ENCODE data around the gene CFAP91.
A peak's percentile ranks its signal among the peaks of the same experiment; 100 is the strongest.
"Not testable (repeated sequence)": the region's sequence is repeated elsewhere in the genome, so short reads cannot be mapped to it uniquely, and the experiment has no call there.

CFAP91 gene

DNA sequence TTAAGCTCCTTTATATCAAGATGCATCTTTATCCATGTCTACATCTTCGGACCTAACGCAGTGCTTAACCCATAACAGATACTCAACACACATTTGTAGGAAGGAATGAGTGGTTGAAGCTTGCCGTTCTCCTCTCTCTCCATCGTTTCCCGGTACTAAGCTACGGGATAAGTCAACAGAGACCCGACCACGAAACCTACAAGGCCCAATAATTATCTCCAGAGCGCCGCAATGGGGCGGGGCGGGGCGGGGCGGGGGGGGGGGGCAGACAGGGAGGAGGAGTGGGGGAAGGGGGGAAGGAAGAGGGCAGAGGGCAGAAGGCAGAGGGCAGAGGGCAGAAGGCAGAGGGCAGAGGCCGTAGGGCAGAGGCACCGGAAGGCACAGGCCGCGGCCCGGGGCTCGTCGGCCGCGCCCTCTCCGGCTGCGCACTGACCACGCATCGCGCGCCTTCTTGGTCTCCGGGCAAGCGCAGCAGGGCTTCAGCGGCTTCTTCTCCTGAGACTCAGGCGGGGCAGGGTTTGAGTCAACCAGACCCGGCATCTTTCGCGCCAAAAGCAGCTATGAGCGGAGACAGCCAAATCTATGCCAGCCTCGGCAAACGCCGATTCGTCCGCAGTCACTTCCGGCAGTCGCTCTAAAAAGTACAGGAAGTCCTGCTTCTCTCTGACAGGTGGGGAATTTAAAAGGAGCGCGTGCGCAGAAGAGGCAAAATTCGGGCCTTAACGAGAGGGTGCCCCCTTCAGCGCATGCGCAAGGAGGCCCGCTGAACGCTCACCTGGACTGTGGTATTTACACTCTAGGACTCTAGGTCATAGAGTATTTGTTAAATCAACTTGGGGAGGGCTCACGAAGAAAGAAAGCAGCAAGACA lies 25.8 kb upstream of the CFAP91 start, which contains the start of gene COX17:
Gene COX17, minus strand, starts transcription at position 636 of the 870 bp plus-strand sequence. Its CDS starts 96 bp downstream, at position 540.
- Histone ChIP-seq H3K27me3 (ENCODE audit: insufficient read depth, poor library complexity, severe bottlenecking) (no peaks in the 10 kb centered on the region), H3K27ac (replicated peaks) (peak within 1 kb of the TSS; percentile 97), H3K4me3 (replicated peaks; ENCODE audit: insufficient read depth, low read length) (peak within 1 kb of the TSS; percentile 72)
- TF ChIP-seq POLR2AphosphoS5 (IDR thresholded peaks at IDR 0.05; ENCODE audit: low read depth) (peak; percentile 79; the same call in 1 of the 2 replicates), SPI1 (IDR thresholded peaks at IDR 0.05; ENCODE audit: borderline replicate concordance, low read depth) (no peak), GABPA (IDR thresholded peaks at IDR 0.05; ENCODE audit: low read depth) (peak; percentile 78)
- peak; percentile 94 to 97 for DNase-seq (ENCODE audit: low read depth in 1 of 2, low spot score in 1 of 2)

GRCh38 chr3:119677641-119677934 lies 25.2 kb upstream of the CFAP91 start:
- Histone ChIP-seq H3K27ac (replicated peaks) (peak overlapping the region; percentile 97), H3K4me3 (replicated peaks; ENCODE audit: insufficient read depth, low read length) (peak overlapping the region; percentile 72), H3K27me3 (ENCODE audit: insufficient read depth, poor library complexity, severe bottlenecking) (no peaks in the 10 kb centered on the region)
- TF ChIP-seq GABPA (IDR thresholded peaks at IDR 0.05; ENCODE audit: low read depth) (no peak), REST (IDR thresholded peaks at IDR 0.05; ENCODE audit: insufficient replicate concordance, low read depth) (no peak), SPI1 (IDR thresholded peaks at IDR 0.05; ENCODE audit: borderline replicate concordance, low read depth) (no peak), POLR2AphosphoS5 (IDR thresholded peaks at IDR 0.05; ENCODE audit: low read depth) (no peak), CTCF (IDR thresholded peaks at IDR 0.05; ENCODE audit: insufficient read depth, low read length) (no peak)
- DNase-seq (ENCODE audit: low read depth in 1 of 2, low spot score in 1 of 2): no peak

DNA sequence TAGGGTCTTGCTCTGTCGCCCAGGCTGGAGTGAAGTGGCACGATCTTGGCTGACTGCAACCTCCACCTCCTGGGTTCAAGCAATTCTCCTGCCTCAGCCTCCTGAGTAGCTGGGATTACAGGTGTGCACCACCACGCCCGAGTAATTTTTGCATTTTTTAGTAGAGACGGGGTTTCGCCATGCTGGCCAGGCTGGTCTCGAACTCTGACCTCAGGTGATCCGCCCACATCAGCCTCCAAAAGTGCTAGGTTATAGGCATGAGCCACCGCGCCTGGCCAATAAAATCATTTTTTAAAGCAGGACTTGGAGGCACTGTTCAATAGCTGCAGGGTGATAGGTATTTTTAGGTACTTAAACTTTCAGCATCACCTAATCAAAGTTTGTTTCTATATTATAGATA lies 24.6 kb upstream of the CFAP91 start:
- not testable (repeated sequence) for H3K27ac ChIP-seq (replicated peaks); H3K4me3 ChIP-seq (replicated peaks; ENCODE audit: insufficient read depth, low read length); DNase-seq (ENCODE audit: low read depth in 1 of 2, low spot score in 1 of 2); H3K27me3 ChIP-seq (ENCODE audit: insufficient read depth, poor library complexity, severe bottlenecking)

GRCh38 chr3:119679874-119680273 lies 22.9 kb upstream of the CFAP91 start:
- Histone ChIP-seq H3K27me3 (ENCODE audit: insufficient read depth, poor library complexity, severe bottlenecking) (no peaks in the 10 kb centered on the region), H3K4me3 (replicated peaks; ENCODE audit: insufficient read depth, low read length) (no peak overlapping the region), H3K27ac (replicated peaks) (no peak overlapping the region)
- DNase-seq (ENCODE audit: low read depth in 1 of 2, low spot score in 1 of 2): peak in 1 of 2 experiments; percentile 11
- TF ChIP-seq REST (IDR thresholded peaks at IDR 0.05; ENCODE audit: insufficient replicate concordance, low read depth): no peak
- no peak for TF ChIP-seq GABPA (IDR thresholded peaks at IDR 0.05; ENCODE audit: low read depth)
- TF ChIP-seq SPI1 (IDR thresholded peaks at IDR 0.05; ENCODE audit: borderline replicate concordance, low read depth): no peak
- no peak for TF ChIP-seq CTCF (IDR thresholded peaks at IDR 0.05; ENCODE audit: insufficient read depth, low read length)
- no peak for TF ChIP-seq POLR2AphosphoS5 (IDR thresholded peaks at IDR 0.05; ENCODE audit: low read depth)

Measured in HL-60 (cell line).